GM13976 (cell line): ENCODE results near the gene DST.

Experiments
- DNase-seq: peaks from one replicate; pipeline ENCODE4 v3.0.0; 2012; ENCODE audit warnings: low spot score
- in situ Hi-C: fragments of 300-500 bp; cut with MboI; formaldehyde crosslinking; loops from one replicate; pipeline ENCODE4 v1.12.0; 2022; ENCODE audit warnings: low sequenced_read_pairs, mixed read lengths, inconsistent platforms; ENCODE audit not compliant: unreplicated experiment
- TF ChIP-seq, protein P1 (sequence below): IDR thresholded peaks from 2 replicates; pipeline ENCODE4 v1.5.1; 2012; ENCODE audit warnings: borderline replicate concordance, mild to moderate bottlenecking; ENCODE audit not compliant: insufficient read depth; ENCODE audit errors: extremely low read depth, missing control alignments, control extremely low read depth

Gene DST

DNA sequence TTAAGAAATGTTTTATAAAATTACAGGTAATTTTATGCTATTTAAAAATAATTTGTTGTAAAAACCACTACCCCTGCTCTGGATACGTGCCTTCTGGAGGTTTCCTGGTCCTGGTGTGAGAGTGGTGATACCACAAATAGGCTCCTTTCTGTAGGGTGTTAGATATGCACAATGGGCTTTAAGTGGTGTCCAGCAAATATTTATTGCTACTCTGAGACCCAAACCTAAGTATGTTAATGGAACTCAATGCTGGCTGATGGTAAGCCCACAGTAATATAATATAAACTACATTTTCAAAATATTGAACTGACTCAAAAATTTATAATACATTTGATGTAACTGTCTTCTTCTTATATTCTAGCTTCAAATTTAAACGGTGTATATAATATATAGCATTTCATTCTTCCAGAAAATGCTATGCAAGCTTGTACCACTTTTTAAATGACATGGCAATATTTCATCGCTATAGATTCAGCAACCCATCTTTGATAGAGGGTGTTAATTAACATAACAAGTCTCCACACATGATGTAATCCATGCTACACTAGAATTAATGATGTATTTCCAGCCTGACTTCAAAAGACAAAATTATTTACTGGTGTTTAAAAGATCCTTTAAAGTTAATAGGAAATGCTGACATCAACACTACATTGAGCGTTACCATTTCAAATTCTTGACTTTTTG, 161.9 kb downstream of the DST start:
- TF ChIP-seq, protein P1, sequence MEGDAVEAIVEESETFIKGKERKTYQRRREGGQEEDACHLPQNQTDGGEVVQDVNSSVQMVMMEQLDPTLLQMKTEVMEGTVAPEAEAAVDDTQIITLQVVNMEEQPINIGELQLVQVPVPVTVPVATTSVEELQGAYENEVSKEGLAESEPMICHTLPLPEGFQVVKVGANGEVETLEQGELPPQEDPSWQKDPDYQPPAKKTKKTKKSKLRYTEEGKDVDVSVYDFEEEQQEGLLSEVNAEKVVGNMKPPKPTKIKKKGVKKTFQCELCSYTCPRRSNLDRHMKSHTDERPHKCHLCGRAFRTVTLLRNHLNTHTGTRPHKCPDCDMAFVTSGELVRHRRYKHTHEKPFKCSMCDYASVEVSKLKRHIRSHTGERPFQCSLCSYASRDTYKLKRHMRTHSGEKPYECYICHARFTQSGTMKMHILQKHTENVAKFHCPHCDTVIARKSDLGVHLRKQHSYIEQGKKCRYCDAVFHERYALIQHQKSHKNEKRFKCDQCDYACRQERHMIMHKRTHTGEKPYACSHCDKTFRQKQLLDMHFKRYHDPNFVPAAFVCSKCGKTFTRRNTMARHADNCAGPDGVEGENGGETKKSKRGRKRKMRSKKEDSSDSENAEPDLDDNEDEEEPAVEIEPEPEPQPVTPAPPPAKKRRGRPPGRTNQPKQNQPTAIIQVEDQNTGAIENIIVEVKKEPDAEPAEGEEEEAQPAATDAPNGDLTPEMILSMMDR: no peak
- in situ Hi-C loops: no loop called here
- no peak for DNase-seq

DNA sequence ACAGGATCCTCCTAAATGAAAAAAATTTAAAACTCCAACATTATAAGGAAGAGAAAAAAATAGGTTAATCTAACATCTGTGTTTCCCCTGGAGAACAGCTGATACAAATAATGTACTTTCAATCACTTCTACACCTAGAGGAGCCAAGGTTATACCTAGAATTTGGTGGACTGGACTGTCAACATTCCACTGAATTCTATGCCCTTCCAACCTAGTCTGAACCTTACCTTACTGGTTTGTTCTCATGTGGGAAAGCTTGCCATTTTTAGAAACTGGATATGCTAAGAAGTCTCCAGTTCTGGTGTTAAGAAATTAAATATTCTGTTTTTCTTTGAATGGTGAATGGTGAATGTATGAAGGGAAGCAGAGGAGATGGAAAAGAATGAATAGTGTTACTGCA, 162.4 kb downstream of the DST start:
- no peak for DNase-seq
- in situ Hi-C loops: no loop called here
- TF ChIP-seq, protein P1: no peak

DNA sequence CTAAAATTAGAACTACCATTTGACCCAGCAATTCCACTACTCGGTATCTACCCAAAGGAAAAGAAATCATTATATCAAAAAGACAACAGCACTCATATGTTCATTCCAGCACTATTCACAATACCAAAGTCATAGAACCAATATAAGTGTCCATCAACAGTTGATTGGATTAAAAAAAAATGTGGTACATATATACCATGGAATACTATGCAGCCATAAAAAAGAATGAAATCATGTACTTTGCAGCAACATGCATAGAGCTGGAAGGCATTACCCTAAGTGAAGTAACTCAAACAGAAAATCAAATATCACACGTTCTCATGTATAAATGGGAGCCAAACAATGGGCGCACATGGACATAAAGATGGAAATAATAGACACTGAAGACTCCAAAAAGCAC, 163.3 kb downstream of the DST start:
- DNase-seq: no peak
- TF ChIP-seq, protein P1: no peak
- in situ Hi-C loops: no loop called here

DNA sequence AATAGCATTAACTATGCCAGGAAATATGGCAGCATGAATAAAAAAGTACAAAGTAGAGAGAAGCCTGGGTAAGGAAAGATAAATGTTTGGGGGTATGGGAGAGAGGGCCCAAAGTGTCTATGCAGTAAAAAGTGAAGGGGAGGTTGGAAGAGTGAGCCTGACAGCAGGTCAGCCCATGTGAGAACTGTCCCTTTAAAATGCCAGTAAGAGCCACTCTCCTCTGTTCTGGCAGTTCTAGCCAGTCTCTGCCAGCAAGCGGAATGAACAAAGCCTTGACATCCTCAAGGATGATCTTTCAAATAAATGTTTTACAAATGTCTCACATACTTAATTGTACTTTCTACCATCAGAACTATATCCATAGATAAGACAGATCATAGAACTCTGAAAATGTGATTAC, 164.5 kb downstream of the DST start:
- DNase-seq: no peak
- in situ Hi-C loops: no loop called here
- TF ChIP-seq, protein P1: no peak

DNA sequence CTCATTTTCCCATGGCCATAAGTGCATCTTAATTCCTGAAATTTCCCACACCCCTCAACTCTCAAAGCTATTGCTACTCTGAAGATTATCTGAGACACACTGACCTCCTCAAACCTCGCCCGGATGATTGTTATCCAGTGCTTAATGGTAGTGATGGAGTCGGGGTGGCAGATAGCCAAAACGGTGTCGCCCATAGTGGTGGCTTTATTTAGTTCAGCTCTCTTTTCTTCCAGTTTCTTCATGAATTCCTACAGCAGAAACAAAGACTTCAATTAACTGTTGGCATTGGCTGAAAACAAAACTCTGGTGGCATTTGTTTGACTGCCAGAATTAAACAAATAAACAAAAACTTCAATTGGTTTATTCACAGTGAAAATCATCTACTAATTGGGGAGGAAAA, 165.4 kb downstream of the DST start:
- DNase-seq: no peak
- in situ Hi-C loops: no loop called here
- TF ChIP-seq, protein P1: no peak

DNA sequence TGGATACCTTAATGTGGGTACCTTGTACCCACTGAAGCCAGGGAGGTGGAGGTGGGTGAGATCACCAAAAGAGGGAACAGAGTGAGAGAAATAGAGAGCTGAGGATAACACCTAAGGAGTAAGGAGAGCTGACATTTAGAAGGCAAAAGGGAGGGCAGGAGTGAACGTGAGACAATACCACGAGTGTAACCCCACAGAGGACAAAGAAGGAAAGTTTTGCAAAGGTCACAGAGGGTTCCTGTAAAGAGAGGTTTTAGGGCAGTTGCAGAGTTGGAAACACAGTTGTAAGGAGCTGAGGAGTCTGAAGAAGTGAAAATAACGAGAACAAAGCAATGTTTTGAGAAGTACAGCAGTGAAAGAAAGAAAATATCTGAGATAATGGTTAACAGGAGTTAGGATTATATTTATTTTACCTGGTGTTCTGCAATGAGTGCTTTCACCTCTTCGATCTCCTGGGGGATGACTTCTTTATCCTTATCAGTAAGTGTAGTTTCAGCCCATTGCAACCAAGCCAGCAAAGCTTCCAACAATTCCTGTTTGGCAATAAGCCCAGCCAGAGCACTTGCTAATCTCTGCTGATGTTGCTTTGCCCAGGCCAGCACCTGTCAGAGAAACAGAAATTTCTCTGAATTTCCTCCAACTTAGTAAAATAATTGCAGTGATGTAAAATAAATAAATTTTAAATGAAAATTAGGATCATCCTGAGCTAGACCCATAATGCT, 166.8 kb downstream of the DST start:
- TF ChIP-seq, protein P1: no peak
- DNase-seq: no peak
- in situ Hi-C loops: no loop called here

DNA sequence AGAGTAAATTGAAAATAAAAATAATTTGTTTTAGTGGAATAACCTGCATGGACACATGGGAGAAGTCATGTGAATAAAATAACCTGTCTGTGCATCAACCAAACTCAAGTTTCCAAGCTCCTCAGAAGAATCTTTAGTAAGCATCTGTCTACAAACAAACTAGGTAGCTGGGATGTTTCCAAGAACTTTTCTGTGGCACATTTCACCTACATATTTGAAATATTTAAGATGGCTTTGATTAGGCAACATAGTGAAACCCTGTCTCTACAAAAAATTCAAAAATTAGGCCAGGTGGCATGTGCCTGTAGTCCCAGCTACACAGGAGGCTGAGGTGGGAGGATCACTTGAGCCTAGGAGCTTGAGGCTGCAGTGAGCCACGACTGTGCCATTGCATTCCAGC, 168.2 kb downstream of the DST start:
- in situ Hi-C loops: no loop called here
- TF ChIP-seq, protein P1: no peak

More for the DNA sequence above, 168.2 kb downstream of the DST start:
- DNase-seq: no peak
